Esophagus squamous epithelium (tissue), 5 donors: ENCODE results near the gene FHIT. TPM values are rescaled to one million over a fixed set of nuclear protein-coding genes. Genes with fewer than 3 reads are reported as not detected.

Experiments
- DNase-seq: peaks from one replicate; lab custom pipeline; 2025; lab: John Stamatoyannopoulos, UW
- H3K27ac ChIP-seq, 4 donors: fragments of 200-600 bp; sonication (generic); one replicate each; pipeline ENCODE4 v1.5.1; 2016 to 2019; ENCODE audit warnings: mild to moderate bottlenecking in 1 of 4
- H3K27me3 ChIP-seq, 4 donors: fragments of 200-600 bp; sonication (generic); 1 replicate in 3 of 4; 2 replicates in 1 of 4; pipeline versions ENCODE4 v1.5.1 to v1.6.0; 2017 to 2021; ENCODE audit warnings: antibody characterized with exemption in 1 of 4
- H3K36me3 ChIP-seq, 3 donors: fragments of 200-600 bp; sonication (generic); one replicate each; pipeline ENCODE4 v1.5.1; 2016 to 2019
- H3K4me1 ChIP-seq, 3 donors: fragments of 200-600 bp; sonication (generic); one replicate each; pipeline ENCODE4 v1.5.1; 2017 to 2019
- H3K4me3 ChIP-seq, 4 donors: fragments of 200-600 bp; sonication (generic); 1 replicate in 3 of 4; 2 replicates in 1 of 4; pipeline ENCODE4 v1.5.1; 2016 to 2019; ENCODE audit warnings: mild to moderate bottlenecking in 2 of 4, moderate library complexity in 1 of 4
- H3K9me3 ChIP-seq, 3 donors: fragments of 200-600 bp; sonication (generic); one replicate each; pipeline ENCODE4 v1.5.1; 2016 to 2019
- CTCF ChIP-seq, 6 experiments: fragments of 450-650 bp in 4 of 6; fragments of 200-600 bp in 2 of 6; sonication (generic) in 2 of 6; IDR thresholded peaks; one replicate each; pipeline ENCODE4 v1.5.1; 2016 to 2019; ENCODE audit warnings: antibody characterized with exemption in 6 of 6, mild to moderate bottlenecking in 4 of 6, moderate library complexity in 4 of 6
- POLR2A ChIP-seq, 4 donors: fragments of 450-650 bp; IDR thresholded peaks; one replicate each; pipeline ENCODE4 v1.6.1; 2017; ENCODE audit warnings: antibody characterized with exemption in 4 of 4, mild to moderate bottlenecking in 4 of 4, moderate library complexity in 3 of 4
- WGBS, 2 donors: methylation state at CpG; one replicate each; pipeline ENCODE4 v1.1.5; 2018; 5-methylcytosine and 5-hydroxymethylcytosine counted together
- intact Hi-C: fragments of 100-400 bp; cut with DNase I; formaldehyde crosslinking; loops from one replicate; pipeline ENCODE4 v1.15.0; 2022
- total RNA-seq, 4 donors: library from RNA; depleted of rRNA; stranded (reverse); fragments of >200 nt; gene quantifications; one replicate each; pipeline ENCODE4 v1.1.0, GENCODE V29; 2016
- donor health status: DM: yes; HTN: yes; CAD: no.

FHIT gene
- total RNA-seq, 4 donors from 2014 or later: 0.64 to 5.7 (median 3.1) TPM

GRCh38 chr3:60856257-60857046, 394.8 kb downstream of the FHIT start:
- Histone ChIP-seq H3K4me1 (no peaks in the 10 kb centered on the region), H3K4me3 (no peak overlapping the region), H3K36me3 (no peaks in the 10 kb centered on the region), H3K9me3 (peaks cover 0 to 4% (median 0%) of the 10 kb centered on the region in 3 donors), H3K27ac (no peak overlapping the region), H3K27me3 (no peaks in the 10 kb centered on the region)
- TF ChIP-seq CTCF (IDR thresholded peaks at IDR 0.05): no peak
- no peak for TF ChIP-seq POLR2A (IDR thresholded peaks at IDR 0.05)
- intact Hi-C loops: no loop called here
- 63 to 72% methylated on average over 4 of the region's 4 CpGs for WGBS, 2 donors
- no peak for DNase-seq

GRCh38 chr3:60855250-60855649, 396.0 kb downstream of the FHIT start:
- WGBS, 2 donors: 64 to 96% methylated on average over 2 of the region's 2 CpGs

GRCh38 chr3:60854791-60855190, 396.5 kb downstream of the FHIT start:
- intact Hi-C loops: no loop called here
- WGBS, 2 donors: 81 to 83% methylated on average over 1 of the region's 1 CpG
- no peaks in the 10 kb centered on the region for H3K36me3 ChIP-seq

More at GRCh38 chr3:60855250-60855649, 396.0 kb downstream of the FHIT start:
- H3K27ac ChIP-seq: no peak overlapping the region
- no peaks in the 10 kb centered on the region for H3K4me1 ChIP-seq
- H3K4me3 ChIP-seq: no peak overlapping the region
- H3K27me3 ChIP-seq: no peaks in the 10 kb centered on the region
- no peak for DNase-seq
- TF ChIP-seq CTCF (IDR thresholded peaks at IDR 0.05) (no peak), POLR2A (IDR thresholded peaks at IDR 0.05) (no peak)
- intact Hi-C loops: no loop called here
- no peaks in the 10 kb centered on the region for H3K36me3 ChIP-seq
- H3K9me3 ChIP-seq: peaks cover 0 to 4% (median 0%) of the 10 kb centered on the region in 3 donors

GRCh38 chr3:60847791-60848190, 403.5 kb downstream of the FHIT start:
- intact Hi-C loops: no loop called here
- no peak for TF ChIP-seq POLR2A (IDR thresholded peaks at IDR 0.05)
- no peak for TF ChIP-seq CTCF (IDR thresholded peaks at IDR 0.05)
- no peak for DNase-seq
- H3K27me3 ChIP-seq: no peaks in the 10 kb centered on the region
- H3K36me3 ChIP-seq: no peaks in the 10 kb centered on the region
- 36 to 72% methylated on average over 2 of the region's 2 CpGs for WGBS, 2 donors
- H3K4me3 ChIP-seq: no peak overlapping the region
- H3K9me3 ChIP-seq: peaks cover 0 to 4% (median 0%) of the 10 kb centered on the region in 3 donors
- H3K27ac ChIP-seq: no peak overlapping the region
- no peaks in the 10 kb centered on the region for H3K4me1 ChIP-seq

More at GRCh38 chr3:60854791-60855190, 396.5 kb downstream of the FHIT start:
- no peak overlapping the region for H3K27ac ChIP-seq
- peaks cover 0 to 4% (median 0%) of the 10 kb centered on the region in 3 donors for H3K9me3 ChIP-seq
- H3K27me3 ChIP-seq: no peaks in the 10 kb centered on the region
- no peak for TF ChIP-seq POLR2A (IDR thresholded peaks at IDR 0.05)
- DNase-seq: no peak
- no peak overlapping the region for H3K4me3 ChIP-seq
- H3K4me1 ChIP-seq: no peaks in the 10 kb centered on the region

- Histone ChIP-seq H3K36me3 (no peaks in the 10 kb centered on the region), H3K9me3 (no peaks in the 10 kb centered on the region), H3K4me1 (no peaks in the 10 kb centered on the region), H3K27me3 (no peaks in the 10 kb centered on the region), H3K27ac (no peak overlapping the region), H3K4me3 (no peak overlapping the region)
- WGBS, 2 donors: 36 to 57% methylated on average over 1 of the region's 1 CpG
- no peak for DNase-seq
- no peak for TF ChIP-seq CTCF (IDR thresholded peaks at IDR 0.05)
- TF ChIP-seq POLR2A (IDR thresholded peaks at IDR 0.05): no peak
- intact Hi-C loops: no loop called here
These were observed 407.0 kb downstream of the FHIT start for GRCh38 chr3:60844256-60844655.
